DOHH2 (cell line): ENCODE data around the gene C11orf68.

Experiments used
- CTCF ChIP-seq: fragments of 200-600 bp; sonication (generic); IDR thresholded peaks from one replicate; pipeline ENCODE4 v1.5.1; 2014; ENCODE audit warnings: antibody characterized with exemption, mild to moderate bottlenecking, low read depth, low read length; ENCODE audit not compliant: poor library complexity, severe bottlenecking
- EZH2phosphoT487 ChIP-seq: fragments of 200-600 bp; sonication (generic); IDR thresholded peaks from 2 replicates; pipeline ENCODE4 v1.6.1; 2017; ENCODE audit warnings: borderline replicate concordance, mild to moderate bottlenecking, antibody characterized with exemption, low read length, moderate library complexity, mixed read lengths

- no peak for TF ChIP-seq CTCF
- TF ChIP-seq EZH2phosphoT487: no peak
These were observed 46.0 kb upstream of the C11orf68 start for GRCh38 chr11:65964906-65965305.
